Left lung (tissue), 10 donors: Measurements from ENCODE around the gene PPP1R16B. TPM values are rescaled to one million over a fixed set of nuclear protein-coding genes. Genes with fewer than 3 reads are reported as not detected.

Experiments used
- ATAC-seq: fragments of 200-7000 bp; cut with Tn5 transposase; one replicate; pipeline ENCODE4 v1.9.1; 2020; ENCODE audit warnings: moderate library complexity
- DNase-seq, 4 donors: peaks; one replicate each; pipeline ENCODE4 v3.0.0-alpha.2; 2013 to 2020
- H3K27ac ChIP-seq, 2 donors: fragments of 200-600 bp; sonication (generic) in 1 of 2; one replicate each; pipeline versions ENCODE4 v1.5.0 to v1.8.0; 2020 to 2021
- H3K27me3 ChIP-seq, 2 donors: fragments of 200-600 bp; sonication (generic) in 1 of 2; one replicate each; pipeline versions ENCODE4 v1.5.0 to v1.8.0; 2020 to 2021
- H3K36me3 ChIP-seq, 2 donors: fragments of 200-600 bp; sonication (generic) in 1 of 2; one replicate each; pipeline versions ENCODE4 v1.5.0 to v1.8.0; 2020 to 2021
- H3K4me1 ChIP-seq, 2 donors: fragments of 200-600 bp; one replicate each; pipeline ENCODE4 v1.8.0; 2021
- H3K4me3 ChIP-seq, 2 donors: fragments of 200-600 bp; sonication (generic) in 1 of 2; one replicate each; pipeline versions ENCODE4 v1.5.0 to v1.8.0; 2020 to 2021; ENCODE audit warnings: mild to moderate bottlenecking in 1 of 2
- H3K9me3 ChIP-seq, 2 donors: fragments of 200-600 bp; sonication (generic) in 1 of 2; one replicate each; pipeline versions ENCODE4 v1.5.0 to v1.8.0; 2020 to 2021
- CTCF ChIP-seq, 2 donors: fragments of 200-600 bp; sonication (generic) in 1 of 2; IDR thresholded peaks; one replicate each; pipeline versions ENCODE4 v1.5.0 to v1.8.0; 2021; ENCODE audit warnings: antibody characterized with exemption in 2 of 2
- intact Hi-C, 2 donors: fragments of 100-400 bp; cut with DNase I; formaldehyde crosslinking; loops; one replicate each; pipeline versions ENCODE4 v1.11.2 to v1.14.2; 2022
- polyA plus RNA-seq, 6 donors: library from polyadenylated mRNA; unstranded; fragments of 120-200 nt; gene quantifications; one replicate each; pipeline ENCODE4 v1.2.1, GENCODE V29; 2013; ENCODE audit not compliant: insufficient read length in 6 of 6
- total RNA-seq, 2 donors: library from RNA; stranded (reverse); fragmentation: NEBNext Ultra II Directional; extraction: Animal tissue kit (Norgen Biotek cat#: 25700); gene quantifications; one replicate each; pipeline ENCODE4 v1.2.1, GENCODE V29; 2021
- donor health status: DM: no; HTN: yes; CAD: no.
- donor health status: DM: no; HTN: no; CAD: no.

Gene PPP1R16B
- total and polyA plus RNA-seq, 8 donors, result 5.4 to 10.8 (median 7.8) TPM

- Histone ChIP-seq H3K36me3 (no peaks in the 10 kb centered on the region), H3K4me1 (peaks cover 0 to 7% of the 10 kb centered on the region in 2 donors), H3K27me3 (peaks cover 0 to 27% of the 10 kb centered on the region in 2 donors), H3K4me3 (no peak overlapping the region), H3K27ac (no peak overlapping the region), H3K9me3 (no peaks in the 10 kb centered on the region)
- ATAC-seq (no peak), DNase-seq (no peak)
- TF ChIP-seq CTCF (IDR thresholded peaks at IDR 0.05), result no peak
- intact Hi-C loops, result no loop called here
Observed at GRCh38 chr20:38880952-38881735, 75.6 kb downstream of the PPP1R16B start.

DNA sequence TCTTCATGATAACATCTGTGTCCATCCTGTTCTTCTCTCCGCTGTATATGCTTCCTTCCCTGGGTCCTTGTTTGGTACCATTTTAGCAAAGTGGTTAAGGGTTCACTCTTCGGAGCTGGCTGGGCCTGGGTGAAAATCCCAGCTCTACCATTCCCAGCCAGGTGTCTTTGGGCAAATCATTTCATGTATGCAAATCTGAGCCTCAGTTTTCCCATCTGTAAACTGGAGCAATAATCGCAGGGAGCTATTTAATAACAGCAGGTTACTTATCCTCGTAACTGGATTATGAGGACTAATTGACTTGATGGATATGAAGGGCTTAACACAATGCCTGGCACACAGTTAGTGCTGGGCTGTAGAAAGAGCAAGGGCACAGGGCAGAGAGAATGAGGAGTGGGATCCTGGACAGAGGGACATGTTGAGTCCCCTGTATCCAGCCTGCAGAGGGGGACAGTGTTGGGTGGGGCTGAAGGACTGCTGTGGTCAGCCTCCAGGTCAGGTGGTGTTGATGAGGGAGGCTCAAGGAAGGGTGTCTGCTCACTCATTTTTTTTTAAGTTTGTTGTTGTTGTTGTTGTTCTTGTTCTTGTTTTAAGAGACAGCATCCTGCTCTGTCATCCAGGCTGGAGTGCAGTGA is 76.4 kb downstream of the PPP1R16B start:
- no peak overlapping the region for H3K27ac ChIP-seq
- no peaks in the 10 kb centered on the region for H3K9me3 ChIP-seq
- TF ChIP-seq CTCF (IDR thresholded peaks at IDR 0.05), result no peak
- no peaks in the 10 kb centered on the region for H3K36me3 ChIP-seq
- H3K4me1 ChIP-seq, result no peaks in the 10 kb centered on the region
- intact Hi-C loops, result no loop called here
- no peak for ATAC-seq
- peaks cover 0 to 26% of the 10 kb centered on the region in 2 donors for H3K27me3 ChIP-seq
- no peak for DNase-seq
- H3K4me3 ChIP-seq, result no peak overlapping the region

- DNase-seq (no peak), ATAC-seq (no peak)
- peaks cover 0 to 22% of the 10 kb centered on the region in 2 donors for H3K27me3 ChIP-seq
- H3K9me3 ChIP-seq, result no peaks in the 10 kb centered on the region
- H3K4me3 ChIP-seq, result no peak overlapping the region
- intact Hi-C loops, result no loop called here
- TF ChIP-seq CTCF (IDR thresholded peaks at IDR 0.05), result no peak
- H3K4me1 ChIP-seq, result no peaks in the 10 kb centered on the region
- no peak overlapping the region for H3K27ac ChIP-seq
- H3K36me3 ChIP-seq, result no peaks in the 10 kb centered on the region
Observed at GRCh38 chr20:38882600-38882999, 77.1 kb downstream of the PPP1R16B start.

GRCh38 chr20:38883081-38883980 is 77.8 kb downstream of the PPP1R16B start:
- no peak overlapping the region for H3K4me3 ChIP-seq
- no peak for DNase-seq

More at GRCh38 chr20:38883081-38883980, 77.8 kb downstream of the PPP1R16B start:
- Histone ChIP-seq H3K27ac (no peak overlapping the region), H3K9me3 (no peaks in the 10 kb centered on the region), H3K4me1 (no peaks in the 10 kb centered on the region), H3K36me3 (no peaks in the 10 kb centered on the region), H3K27me3 (peaks cover 0 to 21% of the 10 kb centered on the region in 2 donors)
- ATAC-seq, result no peak
- TF ChIP-seq CTCF (IDR thresholded peaks at IDR 0.05), result no peak
- intact Hi-C loops, result no loop called here
